HCT116 (cell line): ENCODE measurements around the gene GALNT14. TPM values are rescaled to one million over a fixed set of nuclear protein-coding genes. Genes with fewer than 3 reads are reported as not detected.

ENCODE experiments used
- ATAC-seq: fragments of 200-7000 bp; cut with Tn5 transposase; 2 replicates; pipeline ENCODE4 v1.9.1; 2020; ENCODE audit warnings: mild to moderate bottlenecking, moderate library complexity
- BruUV-seq: library from RNA; stranded (reverse); fragments of 400-500 nt; replicated peaks from 2 replicates; lab custom pipeline; 2021; lab: Mats Ljungman, UMichigan
- CTCF ChIA-PET: fragments of 300-600 bp; sonication (Branson Sonifier 250); formaldehyde crosslinking; loops from one replicate; lab custom pipeline; 2021; ENCODE audit warnings: antibody characterized with exemption; lab: Charles Lee
- POLR2A ChIA-PET: fragments of 300-600, 350-600 bp; sonication (Branson Sonifier 250); formaldehyde crosslinking; loops from one replicate; lab custom pipeline; 2021; ENCODE audit warnings: antibody characterized with exemption; lab: Charles Lee
- RAD21 ChIA-PET, 2 experiments: fragments of 300-600 bp; sonication (Branson Sonifier 250); formaldehyde crosslinking; loops; one replicate each; lab custom pipeline; 2023; ENCODE audit warnings: low total read pairs in 2 of 2; ENCODE audit not compliant: uncharacterized antibody in 2 of 2, unreplicated experiment in 2 of 2, low non-redundant PET in 1 of 2; lab: Charles Lee
- DNase-seq: peaks from one replicate; pipeline ENCODE4 v3.0.0-alpha.2; 2010; ENCODE audit warnings: low read depth, low spot score
- H2AFZ ChIP-seq: fragments of 200-600 bp; shearing (Covaris generic), sonication (generic); 2 replicates; pipeline ENCODE4 v1.6.1; 2017; ENCODE audit warnings: low read depth, mixed run types, mixed read lengths, antibody characterized with exemption, low read length; ENCODE audit not compliant: poor library complexity, severe bottlenecking
- H3K27ac ChIP-seq: 2 replicates; pipeline ENCODE4 v1.5.1; 2012; ENCODE audit warnings: low read depth, low read length
- H3K27me3 ChIP-seq: fragments of 200-600 bp; sonication (generic); 2 replicates; pipeline ENCODE4 v1.6.1; 2016; ENCODE audit warnings: mixed run types, low read length, mixed read lengths; ENCODE audit not compliant: insufficient read depth
- H3K36me3 ChIP-seq, 2 experiments: fragments of 200-500 bp in 1 of 2; fragments of 200-600 bp in 1 of 2; sonication (Bioruptor generic) in 1 of 2; sonication (generic) in 1 of 2; 2 replicates each; pipeline versions ENCODE4 v1.5.1 to v1.6.1; 2014 to 2016; ENCODE audit warnings: low read length in 2 of 2, inconsistent platforms in 1 of 2, mixed read lengths in 1 of 2, mixed run types in 1 of 2; ENCODE audit not compliant: insufficient read depth in 2 of 2, control insufficient read depth in 1 of 2
- H3K4me1 ChIP-seq, 2 experiments: fragments of 200-600 bp in 1 of 2; sonication (generic) in 1 of 2; 2 replicates each; pipeline versions ENCODE4 v1.5.1 to v1.6.1; 2012 to 2017; ENCODE audit warnings: low read length in 2 of 2, inconsistent platforms in 1 of 2, mild to moderate bottlenecking in 1 of 2, mixed read lengths in 1 of 2, mixed run types in 1 of 2, moderate library complexity in 1 of 2; ENCODE audit not compliant: insufficient read depth in 2 of 2, control insufficient read depth in 1 of 2
- H3K4me2 ChIP-seq: fragments of 200-600 bp; sonication (generic); 2 replicates; pipeline ENCODE4 v1.6.1; 2017; ENCODE audit warnings: mixed run types, low read length, mixed read lengths
- H3K4me3 ChIP-seq, 2 experiments: fragments of 200-600 bp in 1 of 2; sonication (generic) in 1 of 2; replicated peaks in 1 of 2; 2 replicates each; pipeline ENCODE4 v1.5.1; 2011 to 2016; ENCODE audit warnings: low read length in 2 of 2, control low read depth in 1 of 2, low read depth in 1 of 2, mild to moderate bottlenecking in 1 of 2, mixed read lengths in 1 of 2, mixed run types in 1 of 2
- H3K79me2 ChIP-seq: fragments of 200-600 bp; sonication (generic); 2 replicates; pipeline ENCODE4 v1.6.1; 2017; ENCODE audit warnings: mild to moderate bottlenecking, mixed run types, low read length, moderate library complexity, mixed read lengths; ENCODE audit not compliant: insufficient read depth
- H3K9ac ChIP-seq: fragments of 200-600 bp; sonication (generic); 2 replicates; pipeline ENCODE4 v1.6.1; 2016; ENCODE audit warnings: low read length, mixed read lengths
- H3K9me2 ChIP-seq: fragments of 200-600 bp; sonication (generic), shearing (Covaris generic); 2 replicates; pipeline ENCODE4 v1.6.1; 2017; ENCODE audit warnings: mixed run types, mild to moderate bottlenecking, moderate library complexity; ENCODE audit not compliant: insufficient read depth
- H3K9me3 ChIP-seq, 2 experiments: fragments of 200-500 bp in 1 of 2; fragments of 200-600 bp in 1 of 2; sonication (Bioruptor generic) in 1 of 2; sonication (generic) in 1 of 2; 2 replicates each; pipeline ENCODE4 v1.6.1; 2014 to 2017; ENCODE audit warnings: low read length in 2 of 2, mixed read lengths in 2 of 2, inconsistent platforms in 1 of 2, low read depth in 1 of 2, mild to moderate bottlenecking in 1 of 2, mixed run types in 1 of 2, moderate library complexity in 1 of 2; ENCODE audit not compliant: control insufficient read depth in 1 of 2, insufficient read depth in 1 of 2
- H4K20me1 ChIP-seq: fragments of 200-600 bp; sonication (generic), shearing (Covaris generic); 2 replicates; pipeline ENCODE4 v1.6.1; 2017; ENCODE audit warnings: mixed run types, mild to moderate bottlenecking, moderate library complexity; ENCODE audit not compliant: insufficient read depth
- CEBPB ChIP-seq: IDR thresholded peaks from 2 replicates; pipeline ENCODE4 v1.6.1; 2012; ENCODE audit warnings: low read depth
- EGR1 ChIP-seq: IDR thresholded peaks from 2 replicates; pipeline ENCODE4 v1.6.1; 2012; ENCODE audit warnings: low read depth
- EZH2 ChIP-seq: fragments of 200-600 bp; sonication (generic); IDR thresholded peaks from 2 replicates; pipeline ENCODE4 v1.6.1; 2017; ENCODE audit warnings: antibody characterized with exemption, mixed run types
- FOSL1 ChIP-seq: IDR thresholded peaks from 2 replicates; pipeline ENCODE4 v1.6.1; 2012; ENCODE audit warnings: low read depth
- JUND ChIP-seq: IDR thresholded peaks from 2 replicates; pipeline ENCODE4 v1.6.1; 2012
- MAX ChIP-seq: IDR thresholded peaks from 2 replicates; pipeline ENCODE4 v1.6.1; 2012
- POLR2A ChIP-seq: IDR thresholded peaks from 2 replicates; pipeline ENCODE4 v1.7.0; 2011; ENCODE audit warnings: borderline replicate concordance; ENCODE audit not compliant: insufficient read depth, insufficient read length; ENCODE audit errors: extremely low read depth
- POLR2AphosphoS5 ChIP-seq: IDR thresholded peaks from 2 replicates; pipeline ENCODE4 v1.6.1; 2011; ENCODE audit warnings: mild to moderate bottlenecking, low read depth, low read length, moderate library complexity
- RAD21 ChIP-seq: IDR thresholded peaks from 2 replicates; pipeline ENCODE4 v1.6.1; 2012; ENCODE audit warnings: low read depth, mild to moderate bottlenecking
- REST ChIP-seq: IDR thresholded peaks from 2 replicates; pipeline ENCODE4 v1.6.1; 2012; ENCODE audit warnings: low read depth
- SIN3A ChIP-seq: IDR thresholded peaks from 2 replicates; pipeline ENCODE4 v1.6.1; 2012; ENCODE audit warnings: low read depth
- SP1 ChIP-seq: IDR thresholded peaks from 2 replicates; pipeline ENCODE4 v1.6.1; 2012; ENCODE audit warnings: low read depth
- TCF7L2 ChIP-seq: IDR thresholded peaks from 2 replicates; pipeline ENCODE4 v1.7.0; 2011; ENCODE audit warnings: borderline replicate concordance, inconsistent platforms; ENCODE audit not compliant: insufficient read depth, insufficient read length; ENCODE audit errors: extremely low read depth
- YY1 ChIP-seq: IDR thresholded peaks from 2 replicates; pipeline ENCODE4 v1.6.1; 2011; ENCODE audit warnings: low read length, low read depth, moderate library complexity, mild to moderate bottlenecking; ENCODE audit not compliant: insufficient replicate concordance; ENCODE audit errors: extremely low read depth
- ZBTB33 ChIP-seq: IDR thresholded peaks from 2 replicates; pipeline ENCODE4 v1.6.1; 2011; ENCODE audit warnings: mild to moderate bottlenecking, low read length, moderate library complexity; ENCODE audit not compliant: insufficient replicate concordance; ENCODE audit errors: extremely low read depth
- intact Hi-C: fragments of 100-400 bp; cut with micrococcal nuclease; formaldehyde crosslinking; loops from 2 replicates; pipeline ENCODE4 v1.10.0; 2022
- total RNA-seq: library from RNA; stranded (reverse); gene quantifications from one replicate; pipeline ENCODE4 v1.2.1, GENCODE V29; 2021; ENCODE audit not compliant: unreplicated experiment

Gene GALNT14
- total RNA-seq, 1 experiment from 2014 or later = 11.2 TPM

DNA sequence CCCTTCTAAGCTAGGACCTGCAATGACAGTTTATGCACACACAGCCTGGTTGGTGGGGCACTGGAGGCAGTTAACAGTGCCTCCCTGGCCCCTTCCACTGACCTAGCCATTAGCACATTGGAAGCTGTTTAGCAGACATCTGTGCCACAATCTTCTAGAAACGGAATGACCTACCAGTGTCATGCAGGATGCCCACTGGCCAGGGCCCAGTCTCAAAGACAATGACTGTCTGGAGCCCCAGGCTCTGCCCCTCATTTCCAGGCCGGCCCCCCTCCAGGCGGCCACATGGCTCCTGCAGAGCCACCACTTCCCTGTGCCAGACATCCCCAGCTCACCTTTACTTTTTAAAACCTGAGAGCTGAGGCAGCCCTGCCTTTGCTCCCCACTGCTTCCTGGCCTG lies 207.5 kb downstream of the GALNT14 start:
- H3K27ac ChIP-seq = no peak overlapping the region
- no TSS peak for BruUV-seq
- intact Hi-C loops = no loop called here
- peaks cover 6% of the 10 kb centered on the region; the same call in 1 of the 2 replicates for H3K27me3 ChIP-seq
- no peaks in the 10 kb centered on the region for H3K4me1 ChIP-seq
- DNase-seq (no peak), ATAC-seq (no peak)
- ChIA-PET RAD21 (no interaction called here), CTCF (no interaction called here), POLR2A (no interaction called here)
- no peaks in the 10 kb centered on the region for H3K79me2 ChIP-seq
- no peak overlapping the region for H2AFZ ChIP-seq
- TF ChIP-seq JUND = no peak
- no peak for TF ChIP-seq TCF7L2
- no peak for TF ChIP-seq ZBTB33
- TF ChIP-seq RAD21 = no peak
- no peak for TF ChIP-seq POLR2AphosphoS5
- TF ChIP-seq SIN3A = no peak
- TF ChIP-seq SP1 = no peak
- no peak for TF ChIP-seq MAX
- no peak for TF ChIP-seq FOSL1
- TF ChIP-seq EGR1 = no peak
- no peak for TF ChIP-seq YY1
- TF ChIP-seq POLR2A = no peak
- no peak for TF ChIP-seq EZH2
- no peak for TF ChIP-seq CEBPB
- no peak for TF ChIP-seq REST
- no peaks in the 10 kb centered on the region for H4K20me1 ChIP-seq
- H3K9ac ChIP-seq = no peak overlapping the region
- no peaks in the 10 kb centered on the region for H3K9me2 ChIP-seq
- H3K4me2 ChIP-seq = no peak overlapping the region
- H3K9me3 ChIP-seq = no peaks in the 10 kb centered on the region
- H3K4me3 ChIP-seq = no peak overlapping the region
- no peaks in the 10 kb centered on the region for H3K36me3 ChIP-seq
